RWPE2 (cell line): ENCODE measurements around the gene OPRM1.

Experiments
- ATAC-seq: fragments of 200-7000 bp; cut with Tn5 transposase; 3 replicates; pipeline ENCODE4 v1.9.1; 2021; ENCODE audit warnings: low read depth
- DNase-seq: peaks from one replicate; pipeline ENCODE4 v3.0.0-alpha.2; 2020; ENCODE audit warnings: low spot score
- H3K27ac ChIP-seq: fragments of 450-650 bp; 2 replicates; pipeline ENCODE4 v1.5.1; 2017; ENCODE audit warnings: mild to moderate bottlenecking; ENCODE audit not compliant: poor library complexity, severe bottlenecking
- H3K27me3 ChIP-seq: fragments of 250-450 bp; sonication (Bioruptor Pico); 2 replicates; pipeline ENCODE4 v1.5.1; 2021; ENCODE audit warnings: mild to moderate bottlenecking, moderate library complexity; ENCODE audit not compliant: insufficient read depth, poor library complexity, severe bottlenecking
- H3K36me3 ChIP-seq: fragments of 250-450 bp; sonication (Bioruptor Pico); 2 replicates; pipeline ENCODE4 v1.5.1; 2020; ENCODE audit warnings: low read depth, mild to moderate bottlenecking, moderate library complexity
- H3K4me1 ChIP-seq: fragments of 250-450 bp; sonication (Bioruptor Pico); 2 replicates; pipeline ENCODE4 v1.5.1; 2021; ENCODE audit warnings: mild to moderate bottlenecking, moderate library complexity; ENCODE audit not compliant: insufficient read depth, poor library complexity, severe bottlenecking
- H3K4me3 ChIP-seq: fragments of 250-450 bp; sonication (Bioruptor Pico); 2 replicates; pipeline ENCODE4 v1.5.1; 2021; ENCODE audit warnings: mild to moderate bottlenecking, moderate library complexity; ENCODE audit not compliant: severe bottlenecking
- H3K9me3 ChIP-seq: fragments of 250-450 bp; sonication (Bioruptor Pico); 2 replicates; pipeline ENCODE4 v1.5.1; 2021; ENCODE audit warnings: mild to moderate bottlenecking, moderate library complexity; ENCODE audit not compliant: severe bottlenecking
- TF ChIP-seq, protein P1 (sequence below): fragments of 450-650 bp; IDR thresholded peaks from one replicate; pipeline ENCODE4 v1.5.1; 2017; ENCODE audit warnings: mild to moderate bottlenecking, moderate library complexity; ENCODE audit not compliant: poor library complexity, severe bottlenecking

The OPRM1 gene

DNA sequence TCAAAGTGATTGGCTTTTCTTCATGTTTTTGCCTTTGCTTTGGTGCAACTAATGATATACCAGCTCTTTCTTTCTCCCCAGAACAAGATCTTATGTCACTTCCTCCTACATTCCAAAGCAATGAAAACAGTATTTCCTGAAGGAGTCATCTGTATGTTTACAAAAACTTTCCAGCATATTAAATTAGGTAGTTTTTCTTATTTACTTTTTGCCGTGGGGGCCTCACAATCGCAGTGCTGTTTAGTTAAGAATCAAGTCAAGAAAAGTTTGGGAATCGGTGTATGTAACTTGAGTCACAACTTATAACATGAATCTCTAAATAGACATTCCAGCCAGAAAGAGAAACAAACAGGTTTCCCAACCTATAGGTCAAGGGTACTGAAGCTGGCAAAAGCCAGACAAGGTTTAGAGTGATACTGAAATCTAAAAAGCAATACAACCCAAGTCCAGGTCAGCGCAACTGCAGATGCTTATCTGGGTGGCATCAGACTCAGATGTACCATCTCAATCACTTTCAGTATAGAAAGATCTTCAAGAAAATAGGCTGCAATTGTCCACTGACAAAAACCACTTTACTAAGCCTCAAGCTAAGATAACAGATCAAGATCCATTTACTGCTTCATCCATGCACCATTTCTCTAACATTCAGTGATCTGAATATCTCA lies 253.9 kb downstream of the OPRM1 start:
- TF ChIP-seq, protein P1, sequence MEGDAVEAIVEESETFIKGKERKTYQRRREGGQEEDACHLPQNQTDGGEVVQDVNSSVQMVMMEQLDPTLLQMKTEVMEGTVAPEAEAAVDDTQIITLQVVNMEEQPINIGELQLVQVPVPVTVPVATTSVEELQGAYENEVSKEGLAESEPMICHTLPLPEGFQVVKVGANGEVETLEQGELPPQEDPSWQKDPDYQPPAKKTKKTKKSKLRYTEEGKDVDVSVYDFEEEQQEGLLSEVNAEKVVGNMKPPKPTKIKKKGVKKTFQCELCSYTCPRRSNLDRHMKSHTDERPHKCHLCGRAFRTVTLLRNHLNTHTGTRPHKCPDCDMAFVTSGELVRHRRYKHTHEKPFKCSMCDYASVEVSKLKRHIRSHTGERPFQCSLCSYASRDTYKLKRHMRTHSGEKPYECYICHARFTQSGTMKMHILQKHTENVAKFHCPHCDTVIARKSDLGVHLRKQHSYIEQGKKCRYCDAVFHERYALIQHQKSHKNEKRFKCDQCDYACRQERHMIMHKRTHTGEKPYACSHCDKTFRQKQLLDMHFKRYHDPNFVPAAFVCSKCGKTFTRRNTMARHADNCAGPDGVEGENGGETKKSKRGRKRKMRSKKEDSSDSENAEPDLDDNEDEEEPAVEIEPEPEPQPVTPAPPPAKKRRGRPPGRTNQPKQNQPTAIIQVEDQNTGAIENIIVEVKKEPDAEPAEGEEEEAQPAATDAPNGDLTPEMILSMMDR, result no peak
- Histone ChIP-seq H3K36me3 (no peaks in the 10 kb centered on the region), H3K27me3 (no peaks in the 10 kb centered on the region), H3K4me1 (peaks cover 15% of the 10 kb centered on the region), H3K27ac (peak overlapping the region; percentile 65), H3K4me3 (no peak overlapping the region), H3K9me3 (no peaks in the 10 kb centered on the region)
- DNase-seq (no peak), ATAC-seq (peak; percentile 88)

DNA sequence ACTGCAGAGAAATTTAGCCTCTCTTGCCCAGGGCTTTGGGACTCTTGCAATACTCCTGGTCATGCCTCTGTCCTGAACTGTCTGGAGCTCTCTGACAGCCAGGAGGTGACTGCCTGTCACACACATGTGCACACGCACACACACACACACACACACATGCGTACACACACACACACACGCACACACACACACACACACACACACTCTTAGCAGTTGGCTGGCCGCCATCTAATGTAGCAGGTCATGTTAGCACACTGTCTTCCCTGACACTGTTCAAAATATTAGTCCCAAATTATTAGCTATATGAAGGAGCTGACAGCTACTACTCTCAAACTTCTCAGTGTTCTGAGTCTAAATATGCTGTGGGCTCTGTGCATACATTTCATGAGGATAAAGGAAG lies 256.7 kb downstream of the OPRM1 start:
- Histone ChIP-seq H3K36me3 (no peaks in the 10 kb centered on the region), H3K4me1 (peaks cover 18% of the 10 kb centered on the region)
- no peak for ATAC-seq

More for the DNA sequence above, 256.7 kb downstream of the OPRM1 start:
- TF ChIP-seq, protein P1, result no peak
- no peak overlapping the region for H3K27ac ChIP-seq
- DNase-seq, result no peak
- H3K9me3 ChIP-seq, result no peaks in the 10 kb centered on the region
- H3K4me3 ChIP-seq, result no peak overlapping the region
- H3K27me3 ChIP-seq, result no peaks in the 10 kb centered on the region
